Type B pancreatic cell (in vitro differentiated cells): ENCODE results near the gene GNE. TPM values are rescaled to one million over a fixed set of nuclear protein-coding genes. Genes with fewer than 3 reads are reported as not detected.
"Not testable (repeated sequence)": the region's sequence is repeated elsewhere in the genome, so short reads cannot be mapped to it uniquely, and the experiment has no call there.

Source experiments
- DNase-seq: peaks from one replicate; pipeline ENCODE4 v3.0.0; 2021; ENCODE audit warnings: mixed read lengths; ENCODE audit not compliant: unreplicated experiment; ENCODE audit errors: extremely low spot score
- H3K27ac Mint-ChIP-seq: 2 replicates; pipeline ENCODE4 v1.8.0; 2021; ENCODE audit warnings: mild to moderate bottlenecking, mixed read lengths
- H3K27me3 Mint-ChIP-seq: 2 replicates; pipeline ENCODE4 v1.8.0; 2021; ENCODE audit warnings: mixed read lengths
- H3K36me3 Mint-ChIP-seq: 2 replicates; pipeline ENCODE4 v1.8.0; 2021; ENCODE audit warnings: mixed read lengths
- H3K4me1 Mint-ChIP-seq: one replicate; pipeline ENCODE4 v1.8.0; 2021; ENCODE audit warnings: mixed read lengths; ENCODE audit not compliant: unreplicated experiment
- H3K4me3 Mint-ChIP-seq: 2 replicates; pipeline ENCODE4 v1.8.0; 2021; ENCODE audit warnings: mild to moderate bottlenecking, mixed read lengths
- H3K9me3 Mint-ChIP-seq: 2 replicates; pipeline ENCODE4 v1.8.0; 2021; ENCODE audit warnings: mixed read lengths
- CTCF ChIP-seq: fragments of 200-600 bp; sonication (generic); conservative IDR thresholded peaks from 2 replicates; pipeline ENCODE4 v1.5.0; 2021; ENCODE audit warnings: antibody characterized with exemption, mild to moderate bottlenecking
- long read RNA-seq: library from polyadenylated mRNA; unstranded; transcript quantifications from one replicate; pipeline ENCODE4 v2.0.0, GENCODE V29; 2020
- total RNA-seq: library from RNA; stranded (reverse); gene quantifications from 2 replicates; pipeline ENCODE4 v1.2.1, GENCODE V29; 2021; ENCODE audit warnings: low replicate concordance

The GNE gene
- total RNA-seq: 9.5 and 16.3 TPM in 2 replicates
- long read RNA-seq, full-length matches to known transcripts: 1 of 5 reads
- long read RNA-seq, partial matches to known transcripts: 3 of 5 reads
- long read RNA-seq, other reads (novel, unspliced or antisense): 1 of 5 reads

GRCh38 chr9:36258208-36258995 is at the start of gene GNE:
Gene GNE, minus strand, starts transcription at chr9:36258448. Its CDS starts 9,093 bp downstream, at chr9:36249355.
- DNase-seq: peak; percentile 98
- H3K27ac Mint-ChIP-seq: peak within 1 kb of the TSS; percentile 97
- TF ChIP-seq CTCF: no peak

GRCh38 chr9:36306471-36307306 is 48.4 kb upstream of the GNE start:
- Mint-ChIP-seq H3K4me1 (peaks cover 11% of the 10 kb centered on the region), H3K4me3 (no peak overlapping the region), H3K36me3 (no peaks in the 10 kb centered on the region), H3K27ac (no peak overlapping the region), H3K27me3 (no peaks in the 10 kb centered on the region), H3K9me3 (no peaks in the 10 kb centered on the region)
- DNase-seq: no peak
- TF ChIP-seq CTCF: no peak

More at GRCh38 chr9:36258208-36258995, at the start of gene GNE:
- H3K36me3 Mint-ChIP-seq: no peaks in the 10 kb centered on the region
- H3K27me3 Mint-ChIP-seq: no peaks in the 10 kb centered on the region
- H3K4me1 Mint-ChIP-seq: peaks cover 8% of the 10 kb centered on the region
- no peaks in the 10 kb centered on the region for H3K9me3 Mint-ChIP-seq
- peak within 1 kb of the TSS; percentile 98 for H3K4me3 Mint-ChIP-seq

- not testable (repeated sequence) for H3K27ac Mint-ChIP-seq, H3K4me3 Mint-ChIP-seq, H3K27me3 Mint-ChIP-seq, DNase-seq, H3K9me3 Mint-ChIP-seq, H3K36me3 Mint-ChIP-seq
- H3K4me1 Mint-ChIP-seq: peaks cover 11% of the 10 kb centered on the region
Measured at GRCh38 chr9:36304366-36304765, 46.1 kb upstream of the GNE start.

- no peak for TF ChIP-seq CTCF
- no peak overlapping the region for H3K27ac Mint-ChIP-seq
- H3K27me3 Mint-ChIP-seq: no peaks in the 10 kb centered on the region
- DNase-seq: no peak
- no peaks in the 10 kb centered on the region for H3K36me3 Mint-ChIP-seq
- H3K4me1 Mint-ChIP-seq: peaks cover 20% of the 10 kb centered on the region
- H3K4me3 Mint-ChIP-seq: no peak overlapping the region
- H3K9me3 Mint-ChIP-seq: no peaks in the 10 kb centered on the region
Measured at GRCh38 chr9:36301227-36301626, 43.0 kb upstream of the GNE start.

- TF ChIP-seq CTCF: no peak
- Mint-ChIP-seq H3K9me3 (peaks cover 4% of the 10 kb centered on the region), H3K4me3 (no peak overlapping the region), H3K4me1 (peaks cover 20% of the 10 kb centered on the region), H3K27ac (no peak overlapping the region), H3K27me3 (no peaks in the 10 kb centered on the region), H3K36me3 (no peaks in the 10 kb centered on the region)
- DNase-seq: no peak
Measured at GRCh38 chr9:36298566-36298965, 40.3 kb upstream of the GNE start.

GRCh38 chr9:36297798-36298197 is 39.5 kb upstream of the GNE start:
- no peak for DNase-seq
- Mint-ChIP-seq H3K36me3 (no peaks in the 10 kb centered on the region), H3K4me3 (no peak overlapping the region), H3K27me3 (no peaks in the 10 kb centered on the region), H3K4me1 (peaks cover 23% of the 10 kb centered on the region), H3K9me3 (peaks cover 4% of the 10 kb centered on the region), H3K27ac (no peak overlapping the region)
- TF ChIP-seq CTCF: no peak

- not testable (repeated sequence) for H3K4me3 Mint-ChIP-seq, H3K9me3 Mint-ChIP-seq, DNase-seq, H3K27ac Mint-ChIP-seq, H3K36me3 Mint-ChIP-seq, H3K27me3 Mint-ChIP-seq
- H3K4me1 Mint-ChIP-seq: peaks cover 28% of the 10 kb centered on the region
Measured at GRCh38 chr9:36294996-36295395, 36.7 kb upstream of the GNE start.
